ENCODE measurements around the gene HASPIN. TPM values are rescaled to one million over a fixed set of nuclear protein-coding genes. Genes with fewer than 3 reads are reported as not detected.
"Not testable (repeated sequence)": the region's sequence is repeated elsewhere in the genome, so short reads cannot be mapped to it uniquely, and the experiment has no call there.

The HASPIN gene
- total RNA-seq, 2 donors from 2014 or later: 44.2 to 64.6 TPM

DNA sequence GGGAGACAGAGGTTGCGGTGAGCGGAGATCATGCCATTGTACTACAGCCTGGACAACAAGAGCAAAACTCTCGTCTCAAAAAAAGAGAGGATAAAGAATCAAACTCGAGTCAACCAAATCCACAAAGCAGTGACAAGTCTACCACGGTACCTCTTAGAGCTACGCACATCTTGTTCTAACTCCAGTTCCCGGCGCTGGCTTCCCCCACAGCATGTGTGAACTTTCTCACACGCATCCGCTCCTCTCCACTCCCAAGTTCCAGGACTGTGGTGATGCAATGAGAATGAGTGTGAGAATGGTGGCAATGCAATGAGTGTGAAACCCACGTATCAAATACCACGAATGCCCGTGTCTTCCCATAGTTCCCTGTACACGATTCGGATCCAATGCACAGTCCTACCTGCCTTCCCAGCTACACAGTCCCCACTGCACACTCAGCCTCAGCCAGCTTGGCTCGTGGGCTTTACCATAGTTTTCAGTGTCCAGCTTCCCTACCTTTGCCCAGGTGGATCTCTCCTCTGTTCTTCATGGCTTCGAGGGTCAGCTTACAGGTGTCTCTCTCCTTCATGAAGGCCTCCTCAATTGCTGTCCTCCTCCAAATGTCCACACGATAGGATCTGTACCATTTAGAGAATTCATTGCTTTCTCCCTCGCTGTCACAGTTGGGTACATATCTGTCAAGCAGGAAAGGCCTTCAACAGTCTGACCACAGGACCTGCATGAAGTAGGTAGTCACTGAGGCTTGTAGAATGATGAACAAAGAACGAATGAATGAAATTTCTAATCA is 18.6 kb upstream of the HASPIN start:
- Mint-ChIP-seq H3K4me3 (peak overlapping the region; percentile 77), H3K9me3 (peaks cover 3% of the 10 kb centered on the region), H3K27ac (peak overlapping the region; percentile 86 to 93), H3K36me3 (peaks cover 20% of the 10 kb centered on the region), H3K4me1 (ENCODE audit: low read depth in 2 of 2) (peaks cover 55 to 67% of the 10 kb centered on the region in 2 donors), H3K27me3 (no peaks in the 10 kb centered on the region)
- DNase-seq (ENCODE audit: low spot score): peak; percentile 85
- ATAC-seq: peak; percentile 73 to 81

DNA sequence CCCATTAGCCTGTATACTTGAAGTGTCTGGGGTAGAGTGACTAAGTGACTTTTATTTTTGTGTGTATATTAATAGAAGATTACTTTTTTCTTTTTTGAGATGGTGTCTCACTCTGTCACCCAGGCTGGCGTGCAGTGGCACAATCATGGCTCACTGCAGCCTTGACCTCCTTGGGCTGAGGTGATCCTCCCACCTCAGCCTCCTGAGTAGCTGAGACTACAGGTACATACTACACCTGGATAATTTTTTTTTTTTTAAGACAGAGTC is 18.1 kb upstream of the HASPIN start:
- Mint-ChIP-seq H3K4me3 (peak overlapping the region; percentile 77), H3K4me1 (ENCODE audit: low read depth in 2 of 2) (peaks cover 55 to 68% of the 10 kb centered on the region in 2 donors), H3K36me3 (peaks cover 20% of the 10 kb centered on the region), H3K27ac (peak overlapping the region; percentile 86 to 93)
- not testable (repeated sequence) for H3K27me3 Mint-ChIP-seq; H3K9me3 Mint-ChIP-seq; ATAC-seq; DNase-seq (ENCODE audit: low spot score)

DNA sequence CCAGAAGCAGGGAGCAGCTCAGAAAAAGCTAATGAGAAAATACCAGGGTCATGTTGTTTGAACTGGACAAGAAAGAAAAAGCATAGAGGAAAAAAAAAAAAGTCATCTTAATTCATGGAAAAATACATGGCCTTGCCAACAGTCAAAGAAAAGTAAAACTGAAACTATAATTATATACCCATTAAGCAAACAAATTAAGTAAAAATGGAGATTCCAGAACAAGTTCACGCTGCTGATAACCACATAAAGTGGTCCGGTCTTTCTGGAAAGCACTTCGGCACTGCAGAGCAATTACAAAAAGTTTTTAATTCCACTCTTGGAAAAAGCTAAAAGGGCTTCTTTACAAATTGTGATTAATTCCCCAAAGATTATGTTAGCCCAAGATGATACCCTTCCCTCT is 15.3 kb upstream of the HASPIN start:
- DNase-seq (ENCODE audit: low spot score) (no peak), ATAC-seq (no peak)
- Mint-ChIP-seq H3K9me3 (no peaks in the 10 kb centered on the region), H3K36me3 (peaks cover 18% of the 10 kb centered on the region), H3K4me1 (ENCODE audit: low read depth in 2 of 2) (peaks cover 60 to 71% of the 10 kb centered on the region in 2 donors), H3K27me3 (no peaks in the 10 kb centered on the region), H3K27ac (peak overlapping the region; percentile 90 to 96), H3K4me3 (peak overlapping the region; percentile 65)

DNA sequence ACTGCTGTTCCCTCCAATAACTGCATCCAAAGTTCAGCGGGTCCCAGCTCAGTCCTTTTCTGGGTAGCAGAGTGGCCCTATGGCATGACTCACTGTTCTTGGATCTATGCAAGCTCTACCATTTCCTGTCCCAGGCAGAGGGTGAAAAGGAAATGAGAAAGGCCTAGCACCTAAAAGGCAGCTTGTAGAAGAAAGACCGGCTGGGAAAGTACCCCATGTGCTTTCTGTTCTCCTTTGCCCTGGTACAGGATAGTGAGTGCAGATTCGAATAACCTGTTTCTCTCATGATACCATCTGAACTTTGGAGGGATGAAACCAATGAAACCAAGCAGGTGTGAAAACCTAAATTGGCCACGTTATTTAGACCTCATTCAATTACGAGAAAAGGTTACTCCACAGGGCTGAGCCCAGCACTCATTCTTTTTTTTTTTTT is 12.7 kb upstream of the HASPIN start:
- no peaks in the 10 kb centered on the region for H3K9me3 Mint-ChIP-seq
- H3K4me1 Mint-ChIP-seq (ENCODE audit: low read depth in 2 of 2): peaks cover 49 to 58% of the 10 kb centered on the region in 2 donors
- H3K4me3 Mint-ChIP-seq: peak overlapping the region; percentile 82
- peaks cover 24% of the 10 kb centered on the region for H3K36me3 Mint-ChIP-seq
- no peaks in the 10 kb centered on the region for H3K27me3 Mint-ChIP-seq
- DNase-seq (ENCODE audit: low spot score) (peak; percentile 92), ATAC-seq (peak; percentile 95)
- H3K27ac Mint-ChIP-seq: peak overlapping the region; percentile 90 to 96

DNA sequence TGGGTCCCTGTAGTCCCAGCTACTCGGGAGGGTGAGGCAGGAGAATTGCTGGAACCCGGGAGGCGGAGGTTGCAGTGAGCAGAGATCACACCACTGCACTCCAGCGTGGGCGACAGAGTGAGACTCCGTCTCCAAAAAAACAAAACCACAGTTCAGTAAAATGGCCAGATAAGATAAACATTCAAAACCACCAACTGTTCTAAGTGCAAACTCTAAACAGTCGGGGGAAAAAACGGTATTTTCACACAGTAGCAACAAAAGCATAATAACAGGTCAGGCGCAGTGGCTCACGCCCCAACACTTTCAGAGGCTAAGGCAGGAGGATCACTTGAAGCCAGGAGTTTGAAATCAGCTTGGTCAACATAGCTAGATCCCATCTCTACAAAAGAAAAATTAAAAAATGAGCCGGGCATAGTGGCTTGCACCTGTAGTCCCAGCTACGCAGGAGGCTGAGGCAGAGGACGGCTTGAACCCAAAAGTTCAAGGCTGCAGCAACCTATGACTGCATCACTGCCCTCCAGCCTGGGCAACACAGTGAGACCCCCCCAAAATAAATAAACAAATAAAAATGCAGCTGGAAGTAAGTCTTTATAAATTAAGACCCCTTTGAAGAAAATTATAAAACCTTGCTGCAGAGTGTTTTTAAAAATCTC is 10.8 kb upstream of the HASPIN start:
- H3K27me3 Mint-ChIP-seq: no peaks in the 10 kb centered on the region
- no peaks in the 10 kb centered on the region for H3K9me3 Mint-ChIP-seq
- peaks cover 65% of the 10 kb centered on the region in 2 donors for H3K4me1 Mint-ChIP-seq (ENCODE audit: low read depth in 2 of 2)
- peaks cover 42% of the 10 kb centered on the region for H3K36me3 Mint-ChIP-seq
- ATAC-seq: peak; percentile 72
- H3K4me3 Mint-ChIP-seq: peak overlapping the region; percentile 68
- DNase-seq (ENCODE audit: low spot score): peak; percentile 87
- peak overlapping the region; percentile 90 to 96 for H3K27ac Mint-ChIP-seq

DNA sequence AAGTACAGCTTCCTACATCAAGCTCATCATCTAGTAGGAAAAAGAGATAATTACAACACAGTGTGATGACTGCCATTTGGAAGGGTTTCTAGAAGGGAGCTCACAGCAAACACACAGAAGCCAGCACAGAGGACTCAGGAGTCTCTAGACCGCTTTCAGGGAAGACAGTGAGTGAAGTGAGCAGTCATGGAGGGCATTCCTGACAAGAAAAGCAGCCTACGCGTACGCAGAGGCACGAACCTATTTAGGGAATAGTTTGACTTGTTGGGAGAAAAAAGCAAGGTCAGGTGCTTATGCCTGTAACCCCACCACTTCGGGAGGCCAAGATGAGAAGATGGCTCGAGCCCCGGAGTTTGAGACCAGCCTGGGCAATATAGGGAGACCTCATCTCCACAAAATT is 8.4 kb upstream of the HASPIN start:
- peak overlapping the region; percentile 80 to 90 for H3K27ac Mint-ChIP-seq
- peaks cover 64 to 68% of the 10 kb centered on the region in 2 donors for H3K4me1 Mint-ChIP-seq (ENCODE audit: low read depth in 2 of 2)
- peak overlapping the region; percentile 61 for H3K4me3 Mint-ChIP-seq
- ATAC-seq (no peak), DNase-seq (ENCODE audit: low spot score) (no peak)
- no peaks in the 10 kb centered on the region for H3K27me3 Mint-ChIP-seq
- no peaks in the 10 kb centered on the region for H3K9me3 Mint-ChIP-seq
- peaks cover 57% of the 10 kb centered on the region for H3K36me3 Mint-ChIP-seq

DNA sequence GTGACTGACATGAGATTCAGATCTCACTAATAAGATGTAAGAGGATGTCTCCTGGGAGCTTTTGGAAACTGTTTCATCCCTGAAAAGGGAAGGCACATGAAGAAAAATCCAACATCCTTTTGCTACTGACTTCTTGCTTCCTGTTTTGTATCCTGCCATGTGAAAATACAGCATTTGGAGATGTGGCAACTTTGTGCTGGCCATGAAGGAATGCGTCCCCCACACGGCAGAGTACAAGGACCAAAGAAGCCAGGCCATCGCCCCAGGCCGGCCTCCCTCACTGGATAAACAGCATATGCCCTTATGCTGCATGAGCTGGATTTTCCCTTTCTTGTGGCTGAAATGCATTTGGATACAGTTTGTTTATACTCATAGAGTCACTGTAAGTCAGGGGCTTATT is 5.5 kb upstream of the HASPIN start:
- no peak for DNase-seq (ENCODE audit: low spot score)
- Mint-ChIP-seq H3K27ac (peak overlapping the region; percentile 80 to 90), H3K4me1 (ENCODE audit: low read depth in 2 of 2) (peaks cover 58 to 72% of the 10 kb centered on the region in 2 donors), H3K4me3 (peak overlapping the region; percentile 66), H3K9me3 (no peaks in the 10 kb centered on the region), H3K36me3 (peaks cover 62% of the 10 kb centered on the region), H3K27me3 (no peaks in the 10 kb centered on the region)
- ATAC-seq: no peak

DNA sequence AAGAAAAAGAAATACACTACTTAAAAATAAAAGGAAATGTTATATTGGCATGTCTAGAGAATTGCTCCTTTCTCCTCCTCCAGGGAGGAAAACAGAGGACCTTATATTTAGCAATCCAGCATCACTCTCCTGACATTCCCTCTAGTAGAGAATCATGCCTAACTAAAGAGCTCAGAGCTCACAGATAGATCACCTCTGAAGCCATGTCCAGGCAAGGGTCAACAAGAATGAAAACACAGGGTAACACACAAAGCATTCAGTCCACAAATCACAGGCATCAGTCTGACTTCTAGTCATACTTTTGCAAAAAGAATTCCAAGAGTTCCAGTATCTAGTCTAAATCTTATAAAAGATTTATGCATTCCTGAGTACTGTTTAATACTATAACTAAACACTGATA is 4.4 kb upstream of the HASPIN start:
- Mint-ChIP-seq H3K9me3 (no peaks in the 10 kb centered on the region), H3K4me3 (peak overlapping the region; percentile 66), H3K4me1 (ENCODE audit: low read depth in 2 of 2) (peaks cover 56 to 73% of the 10 kb centered on the region in 2 donors), H3K27ac (peak overlapping the region; percentile 80 to 90), H3K27me3 (no peaks in the 10 kb centered on the region), H3K36me3 (peaks cover 63% of the 10 kb centered on the region)
- DNase-seq (ENCODE audit: low spot score) (no peak), ATAC-seq (no peak)

DNA sequence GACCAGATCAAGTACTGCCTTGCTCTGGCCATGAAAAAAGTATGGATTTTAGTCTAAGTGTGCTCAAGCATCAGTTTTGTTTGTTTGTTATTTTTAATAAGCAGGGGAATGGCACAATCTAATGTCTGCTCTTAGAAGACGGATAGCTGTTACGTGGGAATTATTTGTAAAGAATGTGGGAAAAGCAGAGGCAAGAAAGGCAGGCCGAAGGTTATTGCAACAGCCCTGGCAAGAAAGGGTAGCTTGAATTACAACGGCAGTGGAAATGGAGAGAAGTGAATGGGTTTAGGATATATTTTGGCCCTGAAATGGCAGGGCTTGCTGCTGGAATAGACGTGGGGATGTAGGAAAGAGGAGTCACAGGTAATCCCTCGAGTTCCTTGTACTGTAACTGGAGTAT is 987 bp upstream of the HASPIN start:
- H3K27me3 Mint-ChIP-seq: no peaks in the 10 kb centered on the region
- ATAC-seq (no peak), DNase-seq (ENCODE audit: low spot score) (no peak)
- peak overlapping the region; percentile 98 for H3K4me3 Mint-ChIP-seq
- H3K36me3 Mint-ChIP-seq: peaks cover 60% of the 10 kb centered on the region
- peaks cover 51 to 66% of the 10 kb centered on the region in 2 donors for H3K4me1 Mint-ChIP-seq (ENCODE audit: low read depth in 2 of 2)
- peak overlapping the region; percentile 80 to 90 for H3K27ac Mint-ChIP-seq
- no peaks in the 10 kb centered on the region for H3K9me3 Mint-ChIP-seq

DNA sequence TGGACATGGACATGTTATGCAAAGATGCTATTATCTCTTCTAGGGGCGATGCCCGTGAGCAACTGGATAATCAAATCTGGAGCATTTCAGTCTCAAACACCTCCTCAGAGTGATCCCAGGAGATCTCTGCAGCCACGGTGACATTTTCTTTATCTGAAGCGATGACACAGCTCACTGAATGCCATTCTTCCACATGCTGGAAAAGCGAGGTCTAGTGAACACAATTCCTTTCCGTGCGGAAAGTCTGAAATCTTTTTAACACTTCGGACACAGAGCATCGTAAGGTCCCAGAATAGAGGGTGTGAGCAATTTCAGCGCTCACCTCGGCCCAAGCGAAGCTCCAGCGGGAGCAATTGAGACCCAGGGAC is 531 bp upstream of the HASPIN start:
- no peak for DNase-seq (ENCODE audit: low spot score)
- H3K27me3 Mint-ChIP-seq: no peaks in the 10 kb centered on the region
- ATAC-seq: no peak
- H3K9me3 Mint-ChIP-seq: no peaks in the 10 kb centered on the region
- H3K36me3 Mint-ChIP-seq: peaks cover 56% of the 10 kb centered on the region
- H3K27ac Mint-ChIP-seq: peak overlapping the region; percentile 80 to 90
- H3K4me1 Mint-ChIP-seq (ENCODE audit: low read depth in 2 of 2): peaks cover 49 to 61% of the 10 kb centered on the region in 2 donors
- peak overlapping the region; percentile 98 for H3K4me3 Mint-ChIP-seq

DNA sequence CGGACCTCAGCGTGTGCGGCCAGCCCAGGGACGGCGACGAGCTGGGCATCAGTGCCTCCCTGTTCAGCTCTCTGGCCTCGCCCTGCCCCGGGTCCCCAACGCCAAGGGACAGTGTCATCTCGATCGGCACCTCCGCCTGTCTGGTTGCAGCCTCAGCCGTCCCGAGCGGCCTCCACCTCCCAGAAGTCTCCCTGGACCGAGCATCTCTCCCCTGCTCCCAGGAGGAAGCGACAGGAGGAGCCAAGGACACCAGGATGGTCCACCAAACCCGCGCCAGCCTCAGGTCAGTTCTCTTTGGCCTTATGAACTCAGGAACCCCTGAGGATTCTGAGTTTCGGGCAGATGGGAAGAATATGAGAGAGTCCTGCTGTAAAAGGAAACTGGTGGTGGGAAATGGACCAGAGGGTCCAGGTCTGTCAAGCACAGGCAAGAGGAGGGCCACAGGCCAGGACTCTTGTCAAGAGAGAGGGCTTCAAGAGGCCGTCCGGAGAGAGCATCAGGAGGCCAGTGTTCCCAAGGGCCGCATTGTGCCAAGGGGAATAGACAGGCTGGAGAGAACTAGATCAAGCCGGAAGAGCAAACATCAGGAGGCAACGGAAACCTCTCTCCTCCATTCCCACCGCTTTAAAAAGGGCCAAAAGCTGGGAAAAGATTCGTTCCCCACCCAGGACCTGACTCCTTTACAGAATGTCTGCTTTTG is 825 bp downstream of the HASPIN start:
- H3K27ac Mint-ChIP-seq: peak overlapping the region; percentile 80 to 90
- peaks cover 46 to 56% of the 10 kb centered on the region in 2 donors for H3K4me1 Mint-ChIP-seq (ENCODE audit: low read depth in 2 of 2)
- DNase-seq (ENCODE audit: low spot score) (no peak), ATAC-seq (no peak)
- H3K36me3 Mint-ChIP-seq: peaks cover 55% of the 10 kb centered on the region
- H3K4me3 Mint-ChIP-seq: peak overlapping the region; percentile 98
- H3K27me3 Mint-ChIP-seq: no peaks in the 10 kb centered on the region
- H3K9me3 Mint-ChIP-seq: no peaks in the 10 kb centered on the region

DNA sequence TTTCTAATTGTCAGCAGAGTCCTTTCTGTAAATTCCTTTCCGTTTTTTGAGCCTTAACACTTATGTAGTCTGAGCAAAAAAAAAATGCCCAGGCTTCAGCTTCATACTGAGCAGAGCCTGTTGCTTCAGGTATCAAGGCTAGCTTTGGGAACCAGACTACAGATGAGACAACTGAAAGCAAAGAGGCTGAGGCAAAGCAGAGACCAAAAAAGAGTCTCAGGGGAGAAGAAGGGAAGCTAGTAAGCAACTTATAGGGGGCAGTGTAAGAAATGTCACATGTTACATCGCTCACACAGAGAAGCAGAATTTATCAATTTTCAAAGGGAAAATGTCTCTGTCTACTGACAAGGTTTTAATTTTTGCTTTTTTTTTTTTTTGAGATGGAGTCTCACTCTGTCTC is 3.3 kb downstream of the HASPIN start:
- DNase-seq (ENCODE audit: low spot score) (no peak), ATAC-seq (no peak)
- H3K4me1 Mint-ChIP-seq (ENCODE audit: low read depth in 2 of 2): peaks cover 38 to 39% of the 10 kb centered on the region in 2 donors
- peak overlapping the region in 1 of 2 donors; percentile 43 for H3K27ac Mint-ChIP-seq
- peak overlapping the region; percentile 72 for H3K4me3 Mint-ChIP-seq
- H3K27me3 Mint-ChIP-seq: no peaks in the 10 kb centered on the region
- no peaks in the 10 kb centered on the region for H3K9me3 Mint-ChIP-seq
- H3K36me3 Mint-ChIP-seq: peaks cover 40% of the 10 kb centered on the region

DNA sequence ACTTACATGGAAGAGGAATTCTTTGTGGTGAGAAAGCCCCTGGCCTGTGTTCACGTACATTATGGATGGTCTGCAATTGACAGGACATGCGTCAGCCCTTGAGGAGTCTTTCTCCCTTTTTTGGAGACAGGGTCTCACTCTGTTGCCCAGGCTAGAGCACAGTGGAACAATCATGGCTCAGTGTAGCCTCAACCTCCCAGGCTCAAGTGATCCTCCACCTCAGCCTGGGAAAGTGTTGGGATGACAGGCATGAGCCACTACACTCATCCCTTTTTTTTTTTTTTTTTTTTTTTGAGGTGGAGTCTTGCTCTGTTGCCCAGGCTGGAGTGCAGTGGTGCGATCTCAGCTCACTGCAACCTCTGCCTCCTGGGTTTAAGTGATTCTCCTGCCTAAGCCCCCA is 4.4 kb downstream of the HASPIN start:
- H3K4me1 Mint-ChIP-seq (ENCODE audit: low read depth in 2 of 2): peaks cover 28 to 35% of the 10 kb centered on the region in 2 donors
- DNase-seq (ENCODE audit: low spot score); H3K9me3 Mint-ChIP-seq; H3K27ac Mint-ChIP-seq; H3K27me3 Mint-ChIP-seq; ATAC-seq: not testable (repeated sequence)
- H3K36me3 Mint-ChIP-seq: peaks cover 30% of the 10 kb centered on the region
- H3K4me3 Mint-ChIP-seq: peak overlapping the region; percentile 72

DNA sequence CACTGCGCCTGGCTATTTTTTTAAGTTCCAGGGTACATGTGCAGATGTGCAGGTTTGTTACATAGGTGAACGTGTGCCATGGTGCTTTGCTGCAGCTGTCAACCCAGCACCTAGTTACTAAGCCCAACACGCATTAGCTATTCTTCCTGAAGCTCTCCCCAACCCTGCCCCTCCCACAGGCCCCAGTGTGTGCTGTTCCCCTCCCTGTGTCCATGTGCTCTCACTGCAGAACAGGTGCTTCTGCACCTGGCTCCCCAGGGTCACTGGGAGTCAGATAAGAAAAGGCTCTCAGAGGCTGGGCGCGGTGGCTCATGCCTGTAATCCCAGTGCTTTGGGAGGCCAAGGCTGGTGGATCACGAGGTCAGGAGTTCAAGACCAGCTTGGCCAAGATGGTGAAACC is 6.2 kb downstream of the HASPIN start:
- no peaks in the 10 kb centered on the region for H3K27me3 Mint-ChIP-seq
- no peak overlapping the region for H3K27ac Mint-ChIP-seq
- H3K4me1 Mint-ChIP-seq (ENCODE audit: low read depth in 2 of 2): peaks cover 19 to 34% of the 10 kb centered on the region in 2 donors
- H3K36me3 Mint-ChIP-seq: peaks cover 22% of the 10 kb centered on the region
- ATAC-seq (no peak), DNase-seq (ENCODE audit: low spot score) (no peak)
- no peak overlapping the region for H3K4me3 Mint-ChIP-seq
- H3K9me3 Mint-ChIP-seq: no peaks in the 10 kb centered on the region

Data from natural killer cell treated with Interleukin-12 subunit alpha and Interleukin-12 subunit beta and Interleukin-15 and Interleukin-18, amount 100 ng/mL, for 72 hours (primary cell).